Prostate gland (tissue), 2 donors: ENCODE data around the gene PCDHGA7. TPM values are rescaled to one million over a fixed set of nuclear protein-coding genes. Genes with fewer than 3 reads are reported as not detected.

ENCODE experiments used
- DNase-seq: peaks from one replicate; pipeline ENCODE4 v3.0.0-alpha.2; 2019; ENCODE audit warnings: low spot score
- H3K27ac ChIP-seq, 2 donors: fragments of 200-600 bp; sonication (generic); 2 replicates each; pipeline ENCODE4 v1.5.1; 2017 to 2019
- H3K27me3 ChIP-seq: fragments of 200-600 bp; sonication (generic); replicated peaks from 2 replicates; pipeline ENCODE4 v1.5.1; 2019; ENCODE audit not compliant: insufficient read depth
- H3K36me3 ChIP-seq, 2 donors: fragments of 200-600 bp; sonication (generic); 1 replicate in 1 of 2; 2 replicates in 1 of 2; pipeline versions ENCODE4 v1.5.1 to v1.8.1; 2017 to 2019
- H3K4me1 ChIP-seq: fragments of 200-600 bp; sonication (generic); replicated peaks from 2 replicates; pipeline ENCODE4 v1.5.1; 2019
- H3K4me3 ChIP-seq, 2 donors: fragments of 200-600 bp; sonication (generic); 2 replicates each; pipeline ENCODE4 v1.5.1; 2017 to 2019
- H3K9me3 ChIP-seq: fragments of 200-600 bp; sonication (generic); 2 replicates; pipeline ENCODE4 v1.5.1; 2017
- POLR2A ChIP-seq: fragments of 450-650 bp; IDR thresholded peaks from one replicate; pipeline ENCODE4 v1.6.1; 2016; ENCODE audit warnings: antibody characterized with exemption, mild to moderate bottlenecking
- POLR2AphosphoS5 ChIP-seq: sonication (generic); formaldehyde crosslinking; IDR thresholded peaks from one replicate; pipeline ENCODE4 v1.6.1; 2017; ENCODE audit warnings: antibody characterized with exemption
- WGBS: methylation state at CpG from one replicate; pipeline ENCODE4 v1.1.5; 2018; 5-methylcytosine and 5-hydroxymethylcytosine counted together
- intact Hi-C: fragments of 100-400 bp; cut with DNase I; formaldehyde crosslinking; loops from one replicate; pipeline ENCODE4 v1.14.2; 2022
- total RNA-seq, 2 donors: library from RNA; depleted of rRNA; stranded (reverse); fragments of >200 nt; gene quantifications; one replicate each; pipeline ENCODE4 v1.1.0, GENCODE V29; 2016
- TF ChIP-seq, protein P1 (sequence below), 4 experiments: fragments of 200-600 bp in 2 of 4; fragments of 450-650 bp in 2 of 4; sonication (generic) in 2 of 4; IDR thresholded peaks; 1 replicate in 3 of 4; 2 replicates in 1 of 4; pipeline ENCODE4 v1.5.1; 2016 to 2019; ENCODE audit warnings: antibody characterized with exemption in 4 of 4, mild to moderate bottlenecking in 2 of 4, moderate library complexity in 2 of 4

The PCDHGA7 gene
- total RNA-seq, 2 donors from 2014 or later = 4.1 to 8.2 TPM

DNA sequence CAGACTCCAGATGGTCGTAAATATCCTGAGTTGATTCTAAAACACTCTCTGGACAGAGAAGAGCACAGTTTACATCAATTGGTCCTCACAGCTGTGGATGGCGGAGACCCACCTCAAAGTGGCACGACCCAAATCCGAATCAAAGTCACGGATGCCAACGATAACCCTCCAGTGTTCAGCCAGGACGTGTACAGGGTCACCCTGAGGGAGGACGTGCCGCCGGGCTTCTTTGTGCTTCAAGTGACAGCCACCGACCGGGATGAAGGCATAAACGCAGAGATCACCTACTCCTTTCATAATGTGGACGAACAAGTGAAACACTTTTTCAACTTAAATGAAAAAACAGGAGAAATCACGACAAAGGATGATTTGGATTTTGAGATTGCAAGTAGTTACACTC is 21.9 kb upstream of the PCDHGA7 start:
- DNase-seq = no peak
- Histone ChIP-seq H3K4me3 (no peak overlapping the region), H3K27me3 (peaks cover 19% of the 10 kb centered on the region), H3K36me3 (no peaks in the 10 kb centered on the region), H3K27ac (no peak overlapping the region), H3K4me1 (no peaks in the 10 kb centered on the region), H3K9me3 (no peaks in the 10 kb centered on the region)
- 35% methylated on average over 15 of the region's 15 CpGs for WGBS
- intact Hi-C loops = no loop called here
- TF ChIP-seq, protein P1, sequence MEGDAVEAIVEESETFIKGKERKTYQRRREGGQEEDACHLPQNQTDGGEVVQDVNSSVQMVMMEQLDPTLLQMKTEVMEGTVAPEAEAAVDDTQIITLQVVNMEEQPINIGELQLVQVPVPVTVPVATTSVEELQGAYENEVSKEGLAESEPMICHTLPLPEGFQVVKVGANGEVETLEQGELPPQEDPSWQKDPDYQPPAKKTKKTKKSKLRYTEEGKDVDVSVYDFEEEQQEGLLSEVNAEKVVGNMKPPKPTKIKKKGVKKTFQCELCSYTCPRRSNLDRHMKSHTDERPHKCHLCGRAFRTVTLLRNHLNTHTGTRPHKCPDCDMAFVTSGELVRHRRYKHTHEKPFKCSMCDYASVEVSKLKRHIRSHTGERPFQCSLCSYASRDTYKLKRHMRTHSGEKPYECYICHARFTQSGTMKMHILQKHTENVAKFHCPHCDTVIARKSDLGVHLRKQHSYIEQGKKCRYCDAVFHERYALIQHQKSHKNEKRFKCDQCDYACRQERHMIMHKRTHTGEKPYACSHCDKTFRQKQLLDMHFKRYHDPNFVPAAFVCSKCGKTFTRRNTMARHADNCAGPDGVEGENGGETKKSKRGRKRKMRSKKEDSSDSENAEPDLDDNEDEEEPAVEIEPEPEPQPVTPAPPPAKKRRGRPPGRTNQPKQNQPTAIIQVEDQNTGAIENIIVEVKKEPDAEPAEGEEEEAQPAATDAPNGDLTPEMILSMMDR (IDR thresholded peaks at IDR 0.05) = no peak
- no peak for TF ChIP-seq POLR2A
- no peak for TF ChIP-seq POLR2AphosphoS5

DNA sequence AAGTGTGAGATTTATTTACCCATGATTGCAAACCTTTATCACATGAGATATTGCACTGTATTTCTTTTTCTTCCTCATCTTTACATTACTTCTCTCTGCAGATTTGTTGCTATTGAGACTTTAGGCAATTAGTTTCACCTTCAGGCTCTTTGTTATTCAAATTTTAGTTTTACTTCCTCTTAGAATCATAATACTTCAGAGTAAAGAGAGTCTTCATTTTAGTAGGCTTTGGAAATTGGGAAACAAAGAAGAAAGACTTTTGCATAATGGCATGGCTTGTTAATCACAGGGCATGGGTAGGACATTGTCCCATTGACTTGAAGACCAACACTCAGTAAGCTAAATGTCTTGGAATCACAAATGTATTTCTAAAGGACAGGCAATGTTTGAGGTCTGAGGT is 19.8 kb upstream of the PCDHGA7 start:
- Histone ChIP-seq H3K27me3 (peaks cover 23% of the 10 kb centered on the region), H3K9me3 (no peaks in the 10 kb centered on the region)
- no peak for TF ChIP-seq POLR2A
- TF ChIP-seq, protein P1 (IDR thresholded peaks at IDR 0.05) = no peak

DNA sequence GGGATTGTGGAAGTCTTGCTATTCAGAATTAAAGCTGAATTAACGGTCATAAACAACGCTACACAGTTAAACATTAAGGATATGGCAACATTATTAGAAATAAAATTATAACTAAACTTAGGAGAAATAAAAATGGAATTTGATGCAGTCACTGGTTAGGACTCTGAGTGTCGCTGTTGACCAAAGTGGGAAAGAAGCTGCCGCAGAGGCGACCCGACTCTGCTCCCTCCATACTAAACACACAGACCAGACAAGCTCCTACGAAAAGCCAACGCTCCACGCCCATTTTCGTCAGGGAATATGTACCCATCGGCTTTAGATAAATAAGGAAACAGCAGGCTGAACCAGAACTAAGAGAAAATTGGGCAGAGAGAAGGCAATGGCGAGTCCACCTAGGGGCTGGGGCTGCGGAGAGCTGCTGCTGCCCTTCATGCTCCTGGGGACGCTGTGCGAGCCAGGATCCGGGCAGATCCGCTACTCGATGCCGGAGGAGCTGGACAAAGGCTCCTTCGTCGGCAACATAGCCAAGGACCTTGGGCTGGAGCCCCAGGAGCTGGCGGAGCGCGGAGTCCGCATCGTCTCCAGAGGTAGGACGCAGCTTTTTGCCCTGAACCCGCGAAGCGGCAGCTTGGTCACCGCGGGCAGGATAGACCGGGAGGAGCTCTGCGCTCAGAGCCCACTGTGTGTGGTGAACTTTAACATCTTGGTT is 18.4 kb upstream of the PCDHGA7 start, which contains the start of gene PCDHGA5:
TSS of gene PCDHGA5 (plus strand) at position 211 of the 709 bp plus-strand sequence. CDS start at position 380, 169 bp downstream.
- peaks cover 23% of the 10 kb centered on the region for H3K27me3 ChIP-seq

More for the DNA sequence above, 19.8 kb upstream of the PCDHGA7 start:
- Histone ChIP-seq H3K27ac (no peak overlapping the region), H3K36me3 (no peaks in the 10 kb centered on the region), H3K4me3 (no peak overlapping the region), H3K4me1 (no peaks in the 10 kb centered on the region)
- intact Hi-C loops = no loop called here
- no peak for DNase-seq

DNA sequence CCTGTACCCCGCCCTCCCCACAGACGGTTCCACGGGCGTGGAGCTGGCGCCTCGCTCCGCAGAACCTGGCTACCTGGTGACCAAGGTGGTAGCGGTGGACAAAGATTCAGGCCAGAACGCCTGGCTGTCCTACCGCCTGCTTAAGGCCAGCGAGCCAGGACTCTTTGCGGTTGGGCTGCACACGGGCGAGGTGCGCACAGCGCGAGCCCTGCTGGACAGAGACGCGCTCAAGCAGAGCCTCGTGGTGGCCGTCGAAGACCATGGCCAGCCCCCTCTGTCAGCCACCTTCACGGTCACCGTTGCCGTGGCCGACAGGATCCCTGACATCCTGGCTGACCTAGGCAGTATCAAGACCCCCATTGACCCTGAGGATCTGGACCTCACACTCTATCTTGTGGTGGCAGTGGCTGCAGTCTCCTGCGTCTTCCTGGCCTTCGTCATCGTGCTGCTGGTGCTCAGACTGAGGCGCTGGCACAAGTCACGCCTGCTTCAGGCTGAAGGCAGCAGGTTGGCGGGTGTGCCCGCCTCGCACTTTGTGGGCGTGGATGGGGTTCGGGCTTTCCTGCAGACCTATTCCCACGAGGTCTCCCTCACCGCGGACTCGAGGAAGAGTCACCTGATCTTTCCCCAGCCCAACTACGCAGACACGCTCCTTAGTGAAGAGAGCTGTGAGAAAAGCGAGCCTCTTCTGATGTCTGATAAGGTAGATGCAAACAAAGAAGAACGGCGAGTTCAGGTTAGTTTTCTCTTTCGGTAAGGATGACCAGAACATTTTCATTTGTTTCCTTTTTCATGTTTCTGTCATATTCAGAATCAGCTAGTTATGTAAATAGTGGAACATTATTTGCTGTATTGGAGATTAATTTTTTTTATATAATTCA is 16.3 kb upstream of the PCDHGA7 start:
- TF ChIP-seq POLR2AphosphoS5 = no peak
- TF ChIP-seq, protein P1 (IDR thresholded peaks at IDR 0.05) = no peak
- no peak for TF ChIP-seq POLR2A
- peaks cover 17% of the 10 kb centered on the region for H3K27me3 ChIP-seq
- 20% methylated on average over 31 of the region's 46 CpGs for WGBS
- no peaks in the 10 kb centered on the region for H3K9me3 ChIP-seq
- no peaks in the 10 kb centered on the region for H3K4me1 ChIP-seq
- intact Hi-C loops = no loop called here
- no peak overlapping the region for H3K27ac ChIP-seq
- no peaks in the 10 kb centered on the region for H3K36me3 ChIP-seq
- no peak overlapping the region for H3K4me3 ChIP-seq
- no peak for DNase-seq

More for the DNA sequence above, 18.4 kb upstream of the PCDHGA7 start, which contains the start of gene PCDHGA5:
- TF ChIP-seq, protein P1 (IDR thresholded peaks at IDR 0.05) = no peak
- TF ChIP-seq POLR2A (no peak), POLR2AphosphoS5 (no peak)
- 10% methylated on average over 34 of the region's 34 CpGs for WGBS
- H3K27ac ChIP-seq = no peak within 1 kb of the TSS
- no peaks in the 10 kb centered on the region for H3K9me3 ChIP-seq
- intact Hi-C loops = no loop called here
- H3K36me3 ChIP-seq = no peaks in the 10 kb centered on the region
- DNase-seq = no peak
- H3K4me3 ChIP-seq = no peak within 1 kb of the TSS
- H3K4me1 ChIP-seq = no peaks in the 10 kb centered on the region
